Mesodermal cell (in vitro differentiated cells): Measurements from ENCODE around the gene NPPB. TPM values are rescaled to one million over a fixed set of nuclear protein-coding genes. Genes with fewer than 3 reads are reported as not detected.
"Not testable (repeated sequence)": the region's sequence is repeated elsewhere in the genome, so short reads cannot be mapped to it uniquely, and the experiment has no call there.

Source experiments
- H3K27ac ChIP-seq: 2 replicates; pipeline ENCODE4 v1.7.0; 2013; ENCODE audit warnings: mild to moderate bottlenecking, low read depth, low read length, moderate library complexity; ENCODE audit not compliant: severe bottlenecking
- H3K36me3 ChIP-seq: 2 replicates; pipeline ENCODE4 v1.7.1; 2013; ENCODE audit warnings: mild to moderate bottlenecking, low read length, moderate library complexity; ENCODE audit not compliant: control insufficient read depth, insufficient read depth
- H3K4me1 ChIP-seq: one replicate; pipeline ENCODE4 v1.7.1; 2013; ENCODE audit warnings: mild to moderate bottlenecking, low read length; ENCODE audit not compliant: insufficient read depth, control insufficient read depth, poor library complexity, severe bottlenecking
- H3K4me3 ChIP-seq: 2 replicates; pipeline ENCODE4 v1.7.0; 2013; ENCODE audit warnings: low read length, control low read depth, mild to moderate bottlenecking; ENCODE audit not compliant: insufficient read depth, poor library complexity, severe bottlenecking; ENCODE audit errors: extremely low read depth
- H3K9me3 ChIP-seq: 2 replicates; pipeline ENCODE4 v1.7.1; 2013; ENCODE audit warnings: mild to moderate bottlenecking, low read length, moderate library complexity; ENCODE audit not compliant: control insufficient read depth
- WGBS, 2 experiments: methylation state at CpG; one replicate each; pipeline ENCODE4 v1.1.5; 2013; ENCODE audit warnings: missing lambda C conversion rate in 2 of 2; ENCODE audit not compliant: insufficient coverage in 2 of 2; 5-methylcytosine and 5-hydroxymethylcytosine counted together
- polyA plus RNA-seq, 2 experiments: library from polyadenylated mRNA; stranded (reverse); fragments of 50-300 nt; gene quantifications; one replicate each; pipeline ENCODE4 v1.2.3, GENCODE V29; 2013

Gene NPPB
- 29.7 TPM for polyA plus RNA-seq (2013, experiment 1 of 2)
- polyA plus RNA-seq (2013, experiment 2 of 2): 23.1 TPM

- H3K36me3 ChIP-seq: no peaks in the 10 kb centered on the region
- H3K4me1 ChIP-seq: peaks cover 34% of the 10 kb centered on the region
- H3K4me3 ChIP-seq: peak within 1 kb of the TSS; percentile 34
- 20 to 23% methylated on average over 11 to 15 of the region's 16 CpGs for WGBS, 2 experiments
- H3K27ac ChIP-seq: peak within 1 kb of the TSS; percentile 90
- no peaks in the 10 kb centered on the region for H3K9me3 ChIP-seq
Observed at GRCh38 chr1:11858613-11858967, at the start of gene NPPB. Gene NPPB, minus strand, starts transcription at chr1:11858945. Its CDS starts 112 bp downstream, at chr1:11858833.

GRCh38 chr1:11908095-11908675 is 49.4 kb upstream of the NPPB start:
- Histone ChIP-seq H3K4me1 (no peaks in the 10 kb centered on the region), H3K27ac (peak overlapping the region; percentile 100), H3K36me3 (no peaks in the 10 kb centered on the region), H3K4me3 (peak overlapping the region; percentile 50), H3K9me3 (no peaks in the 10 kb centered on the region)
- 0% methylated on average over 17 to 21 of the region's 24 CpGs for WGBS, 2 experiments

- Histone ChIP-seq H3K27ac (peak overlapping the region; percentile 100), H3K4me3 (no peak overlapping the region), H3K4me1 (no peaks in the 10 kb centered on the region), H3K36me3 (no peaks in the 10 kb centered on the region), H3K9me3 (no peaks in the 10 kb centered on the region)
- WGBS, 2 experiments: 10 to 18% methylated on average over 12 of the region's 19 CpGs
Observed at GRCh38 chr1:11907275-11908094, 48.7 kb upstream of the NPPB start.

GRCh38 chr1:11906870-11907269 is 48.1 kb upstream of the NPPB start:
- no peak overlapping the region for H3K27ac ChIP-seq
- H3K4me1 ChIP-seq: no peaks in the 10 kb centered on the region
- H3K4me3 ChIP-seq: no peak overlapping the region
- no peaks in the 10 kb centered on the region for H3K36me3 ChIP-seq
- 76 to 78% methylated on average over 7 to 10 of the region's 10 CpGs for WGBS, 2 experiments
- no peaks in the 10 kb centered on the region for H3K9me3 ChIP-seq

GRCh38 chr1:11904978-11905377 is 46.2 kb upstream of the NPPB start:
- 98 to 100% methylated on average over 4 of the region's 5 CpGs for WGBS, 2 experiments

GRCh38 chr1:11904156-11904555 is 45.4 kb upstream of the NPPB start:
- not testable (repeated sequence) for H3K4me1 ChIP-seq, H3K36me3 ChIP-seq, H3K9me3 ChIP-seq, H3K4me3 ChIP-seq, H3K27ac ChIP-seq
- WGBS, 2 experiments: 90 to 91% methylated on average over 5 of the region's 5 CpGs

More at GRCh38 chr1:11904978-11905377, 46.2 kb upstream of the NPPB start:
- Histone ChIP-seq H3K27ac (no peak overlapping the region), H3K4me1 (no peaks in the 10 kb centered on the region), H3K36me3 (no peaks in the 10 kb centered on the region), H3K9me3 (no peaks in the 10 kb centered on the region), H3K4me3 (no peak overlapping the region)

GRCh38 chr1:11903210-11903609 is 44.5 kb upstream of the NPPB start:
- no peaks in the 10 kb centered on the region for H3K36me3 ChIP-seq
- no peak overlapping the region for H3K4me3 ChIP-seq
- H3K27ac ChIP-seq: no peak overlapping the region
- no peaks in the 10 kb centered on the region for H3K4me1 ChIP-seq
- WGBS, 2 experiments: 83% methylated on average over 1 of the region's 1 CpG; no CpG with 5 or more reads in 1 of the 2 experiments
- no peaks in the 10 kb centered on the region for H3K9me3 ChIP-seq

- not testable (repeated sequence) for H3K36me3 ChIP-seq, H3K4me3 ChIP-seq, H3K27ac ChIP-seq, H3K9me3 ChIP-seq, H3K4me1 ChIP-seq
- WGBS, 2 experiments: 66 to 69% methylated on average over 5 to 6 of the region's 9 CpGs
Observed at GRCh38 chr1:11901446-11901845, 42.7 kb upstream of the NPPB start.

- Histone ChIP-seq H3K9me3 (no peaks in the 10 kb centered on the region), H3K27ac (no peak overlapping the region), H3K4me3 (no peak overlapping the region), H3K4me1 (no peaks in the 10 kb centered on the region), H3K36me3 (no peaks in the 10 kb centered on the region)
- 22 to 34% methylated on average over 21 to 25 of the region's 26 CpGs for WGBS, 2 experiments
Observed at GRCh38 chr1:11898831-11899467, 40.2 kb upstream of the NPPB start.

- Histone ChIP-seq H3K36me3 (no peaks in the 10 kb centered on the region), H3K27ac (no peak overlapping the region), H3K9me3 (no peaks in the 10 kb centered on the region), H3K4me1 (no peaks in the 10 kb centered on the region), H3K4me3 (no peak overlapping the region)
- 68 to 83% methylated on average over 23 to 33 of the region's 38 CpGs for WGBS, 2 experiments
Observed at GRCh38 chr1:11898086-11898785, 39.5 kb upstream of the NPPB start.
